ENCODE data around the gene CUL2. TPM values are rescaled to one million over a fixed set of nuclear protein-coding genes. Genes with fewer than 3 reads are reported as not detected.
"Not testable (repeated sequence)": the region's sequence is repeated elsewhere in the genome, so short reads cannot be mapped to it uniquely, and the experiment has no call there.

The CUL2 gene
- total and polyA plus RNA-seq, 10 of the 15 experiments (the other 5 are each of a cell fraction or from before 2014, with no cell fraction given): 11.9 to 56.5 (median 33.2) TPM

DNA sequence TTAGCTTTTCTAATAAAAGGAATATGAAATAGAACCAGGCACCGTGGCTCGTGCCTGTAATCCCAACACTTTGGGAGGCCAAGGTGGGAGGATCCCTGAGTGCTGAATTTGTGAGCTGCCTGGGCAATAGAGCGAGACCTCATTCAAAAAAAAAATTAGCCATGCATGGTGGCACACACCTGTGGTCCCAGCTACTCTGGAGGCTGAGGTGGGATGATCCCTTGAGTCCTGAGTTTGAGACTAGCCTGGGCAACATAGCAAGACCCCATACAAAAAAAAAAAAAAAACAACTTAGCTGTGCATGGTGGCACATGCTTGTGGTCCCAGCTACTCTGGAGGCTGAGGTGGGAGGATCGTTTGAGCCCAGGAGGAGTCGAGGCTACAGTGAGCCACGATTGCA is 44.9 kb downstream of the CUL2 start:
- H2AFZ ChIP-seq (ENCODE audit: control insufficient read depth, low read depth, low read length); H4K20me1 ChIP-seq (ENCODE audit: control insufficient read depth, insufficient read depth); H3K4me1 ChIP-seq (ENCODE audit: control insufficient read depth, insufficient read depth, low read length); DNase-seq (ENCODE audit: low read depth, low spot score); H3K27me3 ChIP-seq (replicated peaks in 1 of 2; ENCODE audit: control insufficient read depth in 2 of 2, insufficient read depth in 2 of 2, low read length in 1 of 2); intact Hi-C loops (cut with micrococcal nuclease; ENCODE audit: unreplicated experiment); H3K9me3 ChIP-seq (replicated peaks; ENCODE audit: control insufficient read depth, insufficient read depth, low read length); H3K9ac ChIP-seq (ENCODE audit: control insufficient read depth, insufficient read depth, low read length); H3K4me2 ChIP-seq (ENCODE audit: control insufficient read depth, insufficient read depth); ATAC-seq; in situ Hi-C loops (cut with MboI); BruUV-seq (replicated peaks); H3K27ac ChIP-seq (ENCODE audit: control insufficient read depth, insufficient read depth); FAIRE-seq; H3K4me3 ChIP-seq; H3K79me2 ChIP-seq (ENCODE audit: control insufficient read depth, insufficient read depth, low read length): not testable (repeated sequence)
- H3K36me3 ChIP-seq (ENCODE audit: control insufficient read depth in 2 of 2, insufficient read depth in 2 of 2, low read length in 1 of 2): peaks cover 0 to 27% of the 10 kb centered on the region in 2 experiments; a peak in 3 of 4 replicates
- ChIA-PET CTCF (interaction anchor here (0.8 to 1.3 kb wide), 4 partner anchors 45 to 379 kb away, joined by 3 to 4 read pairs (median 3); no protein-coding TSS in a partner anchor), POLR2A (interaction anchor here (0.6 kb wide), 2 partner anchors 24 to 184 kb away, joined by 3 read pairs; no protein-coding TSS in a partner anchor), RAD21 (ENCODE audit: unreplicated experiment) (interaction anchor here (0.6 kb wide), 1 partner anchor 18 kb away, joined by 3 read pairs; no protein-coding TSS in a partner anchor), SMC1A (ENCODE audit: uncharacterized antibody, unreplicated experiment) (interaction anchor here (1.1 to 2.2 kb wide), 3 partner anchors 10 to 51 kb away, joined by 3 to 8 read pairs (median 3); no protein-coding TSS in a partner anchor)
- 91% methylated on average over 6 of the region's 6 CpGs for WGBS (ENCODE audit: insufficient coverage, insufficient replicate concordance, low lambda C conversion rate, missing lambda C conversion rate)

DNA sequence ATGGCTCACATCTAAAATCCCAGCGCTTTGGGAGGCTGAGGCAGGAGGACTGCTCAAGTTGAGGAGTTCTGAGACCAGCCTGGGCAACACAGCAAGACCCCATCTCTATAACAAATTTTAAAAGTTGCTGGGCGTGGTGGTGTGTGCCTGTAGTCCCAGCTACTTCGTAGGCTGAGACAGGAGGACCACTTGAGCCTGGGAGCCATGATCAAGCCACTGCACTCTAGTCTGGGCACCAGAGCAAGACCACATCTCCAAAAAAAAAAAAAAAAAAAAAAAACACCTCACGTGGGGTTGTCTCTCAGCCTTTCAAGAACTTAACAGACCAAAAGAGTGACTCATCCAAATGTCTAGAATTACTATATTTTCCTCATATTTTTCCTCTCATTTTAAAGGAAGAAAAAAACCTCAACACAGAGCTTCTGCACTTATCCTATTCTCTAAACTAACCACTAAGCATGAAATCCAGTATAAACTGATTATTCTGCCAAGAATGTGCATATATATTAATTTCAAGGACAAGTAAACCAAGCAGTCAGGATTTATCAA is 46.3 kb downstream of the CUL2 start:
- H3K79me2 ChIP-seq (ENCODE audit: control insufficient read depth, insufficient read depth, low read length): no peaks in the 10 kb centered on the region
- ATAC-seq: no peak
- H3K36me3 ChIP-seq (ENCODE audit: control insufficient read depth in 2 of 2, insufficient read depth in 2 of 2, low read length in 1 of 2): peaks cover 0 to 27% of the 10 kb centered on the region in 2 experiments; a peak in 3 of 4 replicates
- no peak overlapping the region for H3K27ac ChIP-seq (ENCODE audit: control insufficient read depth, insufficient read depth)
- no peaks in the 10 kb centered on the region for H3K9me3 ChIP-seq (replicated peaks; ENCODE audit: control insufficient read depth, insufficient read depth, low read length)
- no peak overlapping the region for H2AFZ ChIP-seq (ENCODE audit: control insufficient read depth, low read depth, low read length)
- 92% methylated on average over 3 of the region's 4 CpGs for WGBS (ENCODE audit: insufficient coverage, insufficient replicate concordance, low lambda C conversion rate, missing lambda C conversion rate)
- BruUV-seq (replicated peaks): no TSS peak
- ChIA-PET SMC1A (ENCODE audit: uncharacterized antibody, unreplicated experiment) (interaction anchor here (1.0 to 2.2 kb wide), 4 partner anchors 9 to 49 kb away, joined by 3 to 8 read pairs (median 4); no protein-coding TSS in a partner anchor), POLR2A (interaction anchor here (0.7 to 1.1 kb wide), 2 partner anchors 106 to 973 kb away, joined by 5 to 6 read pairs; no protein-coding TSS in a partner anchor), RAD21 (ENCODE audit: unreplicated experiment) (no interaction called here), CTCF (interaction anchor here (1.1 kb wide), 1 partner anchor 320 kb away, joined by 3 read pairs; no protein-coding TSS in a partner anchor)
- no peaks in the 10 kb centered on the region for H3K4me1 ChIP-seq (ENCODE audit: control insufficient read depth, insufficient read depth, low read length)
- TF ChIP-seq, protein P1, sequence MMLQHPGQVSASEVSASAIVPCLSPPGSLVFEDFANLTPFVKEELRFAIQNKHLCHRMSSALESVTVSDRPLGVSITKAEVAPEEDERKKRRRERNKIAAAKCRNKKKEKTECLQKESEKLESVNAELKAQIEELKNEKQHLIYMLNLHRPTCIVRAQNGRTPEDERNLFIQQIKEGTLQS (IDR thresholded peaks at IDR 0.05; ENCODE audit: borderline replicate concordance, extremely low read depth, low read depth, low read length): no peak
- TF ChIP-seq, protein P2, sequence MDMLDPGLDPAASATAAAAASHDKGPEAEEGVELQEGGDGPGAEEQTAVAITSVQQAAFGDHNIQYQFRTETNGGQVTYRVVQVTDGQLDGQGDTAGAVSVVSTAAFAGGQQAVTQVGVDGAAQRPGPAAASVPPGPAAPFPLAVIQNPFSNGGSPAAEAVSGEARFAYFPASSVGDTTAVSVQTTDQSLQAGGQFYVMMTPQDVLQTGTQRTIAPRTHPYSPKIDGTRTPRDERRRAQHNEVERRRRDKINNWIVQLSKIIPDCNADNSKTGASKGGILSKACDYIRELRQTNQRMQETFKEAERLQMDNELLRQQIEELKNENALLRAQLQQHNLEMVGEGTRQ (IDR thresholded peaks at IDR 0.05; ENCODE audit: borderline replicate concordance, low read depth, low read length): no peak
- TF ChIP-seq, protein P3, sequence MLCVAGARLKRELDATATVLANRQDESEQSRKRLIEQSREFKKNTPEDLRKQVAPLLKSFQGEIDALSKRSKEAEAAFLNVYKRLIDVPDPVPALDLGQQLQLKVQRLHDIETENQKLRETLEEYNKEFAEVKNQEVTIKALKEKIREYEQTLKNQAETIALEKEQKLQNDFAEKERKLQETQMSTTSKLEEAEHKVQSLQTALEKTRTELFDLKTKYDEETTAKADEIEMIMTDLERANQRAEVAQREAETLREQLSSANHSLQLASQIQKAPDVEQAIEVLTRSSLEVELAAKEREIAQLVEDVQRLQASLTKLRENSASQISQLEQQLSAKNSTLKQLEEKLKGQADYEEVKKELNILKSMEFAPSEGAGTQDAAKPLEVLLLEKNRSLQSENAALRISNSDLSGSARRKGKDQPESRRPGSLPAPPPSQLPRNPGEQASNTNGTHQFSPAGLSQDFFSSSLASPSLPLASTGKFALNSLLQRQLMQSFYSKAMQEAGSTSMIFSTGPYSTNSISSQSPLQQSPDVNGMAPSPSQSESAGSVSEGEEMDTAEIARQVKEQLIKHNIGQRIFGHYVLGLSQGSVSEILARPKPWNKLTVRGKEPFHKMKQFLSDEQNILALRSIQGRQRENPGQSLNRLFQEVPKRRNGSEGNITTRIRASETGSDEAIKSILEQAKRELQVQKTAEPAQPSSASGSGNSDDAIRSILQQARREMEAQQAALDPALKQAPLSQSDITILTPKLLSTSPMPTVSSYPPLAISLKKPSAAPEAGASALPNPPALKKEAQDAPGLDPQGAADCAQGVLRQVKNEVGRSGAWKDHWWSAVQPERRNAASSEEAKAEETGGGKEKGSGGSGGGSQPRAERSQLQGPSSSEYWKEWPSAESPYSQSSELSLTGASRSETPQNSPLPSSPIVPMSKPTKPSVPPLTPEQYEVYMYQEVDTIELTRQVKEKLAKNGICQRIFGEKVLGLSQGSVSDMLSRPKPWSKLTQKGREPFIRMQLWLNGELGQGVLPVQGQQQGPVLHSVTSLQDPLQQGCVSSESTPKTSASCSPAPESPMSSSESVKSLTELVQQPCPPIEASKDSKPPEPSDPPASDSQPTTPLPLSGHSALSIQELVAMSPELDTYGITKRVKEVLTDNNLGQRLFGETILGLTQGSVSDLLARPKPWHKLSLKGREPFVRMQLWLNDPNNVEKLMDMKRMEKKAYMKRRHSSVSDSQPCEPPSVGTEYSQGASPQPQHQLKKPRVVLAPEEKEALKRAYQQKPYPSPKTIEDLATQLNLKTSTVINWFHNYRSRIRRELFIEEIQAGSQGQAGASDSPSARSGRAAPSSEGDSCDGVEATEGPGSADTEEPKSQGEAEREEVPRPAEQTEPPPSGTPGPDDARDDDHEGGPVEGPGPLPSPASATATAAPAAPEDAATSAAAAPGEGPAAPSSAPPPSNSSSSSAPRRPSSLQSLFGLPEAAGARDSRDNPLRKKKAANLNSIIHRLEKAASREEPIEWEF (IDR thresholded peaks at IDR 0.05; ENCODE audit: insufficient replicate concordance, low read depth, low read length): no peak
- no peak for TF ChIP-seq GABPA (IDR thresholded peaks at IDR 0.05; ENCODE audit: low read depth)
- TF ChIP-seq BHLHE40 (IDR thresholded peaks at IDR 0.05; ENCODE audit: borderline replicate concordance in 1 of 2, low read depth in 2 of 2, low read length in 1 of 2): no peak
- TF ChIP-seq FOS (IDR thresholded peaks at IDR 0.05; ENCODE audit: borderline replicate concordance, extremely low read depth, insufficient read length): no peak
- TF ChIP-seq HDAC2 (IDR thresholded peaks at IDR 0.05): no peak
- H3K9ac ChIP-seq (ENCODE audit: control insufficient read depth, insufficient read depth, low read length): no peak overlapping the region
- H3K4me2 ChIP-seq (ENCODE audit: control insufficient read depth, insufficient read depth): no peak overlapping the region
- H4K20me1 ChIP-seq (ENCODE audit: control insufficient read depth, insufficient read depth): no peaks in the 10 kb centered on the region
- H3K27me3 ChIP-seq (replicated peaks in 1 of 2; ENCODE audit: control insufficient read depth in 2 of 2, insufficient read depth in 2 of 2, low read length in 1 of 2): no peaks in the 10 kb centered on the region
- H3K4me3 ChIP-seq: no peak overlapping the region
- in situ Hi-C loops (cut with MboI) (no loop called here), intact Hi-C loops (cut with micrococcal nuclease; ENCODE audit: unreplicated experiment) (no loop called here)
- no peak for FAIRE-seq
- no peak for DNase-seq (ENCODE audit: low read depth, low spot score)

Measured in GM12878 (cell line).